GM23338 (cell line): ENCODE results near the gene DCLK1. TPM values are rescaled to one million over a fixed set of nuclear protein-coding genes. Genes with fewer than 3 reads are reported as not detected.

Source experiments
- ATAC-seq: fragments of 200-7000 bp; cut with Tn5 transposase; 3 replicates; pipeline ENCODE4 v1.9.1; 2020
- DNase-seq: peaks from one replicate; pipeline ENCODE4 v3.0.0-alpha.2; 2015; ENCODE audit warnings: low spot score
- H2AFZ ChIP-seq: fragments of 200-600 bp; sonication (generic); 2 replicates; pipeline ENCODE4 v1.8.0; 2016; ENCODE audit warnings: antibody characterized with exemption, mild to moderate bottlenecking, moderate library complexity
- H3F3A ChIP-seq: fragments of 200-600 bp; sonication (generic); replicated peaks from 2 replicates; pipeline ENCODE4 v1.8.0; 2017; ENCODE audit warnings: antibody characterized with exemption, mixed run types, low read depth
- H3K27ac ChIP-seq: fragments of 200-600 bp; sonication (generic); 2 replicates; pipeline ENCODE4 v1.6.1; 2016; ENCODE audit warnings: low read depth
- H3K27me3 ChIP-seq: fragments of 200-600 bp; sonication (generic); 2 replicates; pipeline ENCODE4 v1.8.0; 2016; ENCODE audit warnings: mild to moderate bottlenecking, mixed run types, moderate library complexity; ENCODE audit not compliant: insufficient read depth
- H3K36me3 ChIP-seq: fragments of 200-600 bp; sonication (generic); 2 replicates; pipeline ENCODE4 v1.8.0; 2016; ENCODE audit warnings: mild to moderate bottlenecking; ENCODE audit not compliant: insufficient read depth
- H3K4me1 ChIP-seq: fragments of 200-600 bp; sonication (generic); 2 replicates; pipeline ENCODE4 v1.8.0; 2016; ENCODE audit warnings: mild to moderate bottlenecking, moderate library complexity; ENCODE audit not compliant: insufficient read depth
- H3K4me2 ChIP-seq: fragments of 200-600 bp; sonication (generic); 2 replicates; pipeline ENCODE4 v1.7.1; 2017; ENCODE audit warnings: mixed run types
- H3K4me3 ChIP-seq: fragments of 200-600 bp; sonication (generic); 2 replicates; pipeline ENCODE4 v1.6.1; 2016; ENCODE audit warnings: mixed run types
- H3K79me2 ChIP-seq: fragments of 200-600 bp; sonication (generic); replicated peaks from 2 replicates; pipeline ENCODE4 v1.8.0; 2017; ENCODE audit warnings: mild to moderate bottlenecking; ENCODE audit not compliant: insufficient read depth
- H3K9me2 ChIP-seq: fragments of 200-600 bp; sonication (generic); 2 replicates; pipeline ENCODE4 v1.8.0; 2017; ENCODE audit not compliant: insufficient read depth
- H4K20me1 ChIP-seq: fragments of 200-600 bp; sonication (generic); replicated peaks from 2 replicates; pipeline ENCODE4 v1.8.0; 2017; ENCODE audit warnings: mild to moderate bottlenecking; ENCODE audit not compliant: insufficient read depth
- H3K27ac Mint-ChIP-seq: 2 replicates; pipeline ENCODE4 v1.8.0; 2020; ENCODE audit warnings: inconsistent platforms, mild to moderate bottlenecking, moderate library complexity, mixed read lengths
- H3K27me3 Mint-ChIP-seq: 3 replicates; pipeline ENCODE4 v1.8.0; 2022; ENCODE audit warnings: low read depth, mild to moderate bottlenecking, moderate library complexity, mixed read lengths, inconsistent platforms; ENCODE audit not compliant: insufficient read depth, poor library complexity
- H3K36me3 Mint-ChIP-seq: 3 replicates; pipeline ENCODE4 v1.8.0; 2021; ENCODE audit warnings: low read depth, mild to moderate bottlenecking, inconsistent platforms, moderate library complexity, mixed read lengths
- H3K4me1 Mint-ChIP-seq: 3 replicates; pipeline ENCODE4 v1.8.0; 2020; ENCODE audit warnings: mild to moderate bottlenecking, inconsistent platforms, mixed read lengths
- H3K4me3 Mint-ChIP-seq: 3 replicates; pipeline ENCODE4 v1.8.0; 2021; ENCODE audit warnings: moderate library complexity, mild to moderate bottlenecking, inconsistent platforms, mixed read lengths
- H3K9me3 Mint-ChIP-seq: 3 replicates; pipeline ENCODE4 v1.8.0; 2020; ENCODE audit warnings: moderate library complexity, mild to moderate bottlenecking, inconsistent platforms, mixed read lengths
- CREB1 ChIP-seq: fragments of 250-450 bp; sonication (Bioruptor Pico); IDR thresholded peaks from 2 replicates; pipeline ENCODE4 v1.5.0; 2020; ENCODE audit warnings: low read depth, mild to moderate bottlenecking, moderate library complexity
- CTCF ChIP-seq, 2 experiments: fragments of 200-600 bp in 1 of 2; sonication (generic) in 1 of 2; conservative IDR thresholded peaks; 2 replicates each; pipeline versions ENCODE4 v1.5.1 to v1.6.1; 2016 to 2017; ENCODE audit warnings: antibody characterized with exemption in 2 of 2, low read depth in 2 of 2, mild to moderate bottlenecking in 2 of 2, moderate library complexity in 1 of 2
- EZH2phosphoT487 ChIP-seq: fragments of 200-600 bp; sonication (generic); IDR thresholded peaks from one replicate; pipeline ENCODE4 v1.8.1; 2018; ENCODE audit warnings: antibody characterized with exemption; ENCODE audit not compliant: unreplicated experiment
- JUNB ChIP-seq: IDR thresholded peaks from one replicate; pipeline ENCODE4 v1.6.1; 2016; ENCODE audit warnings: antibody characterized with exemption; ENCODE audit not compliant: unreplicated experiment
- NANOG ChIP-seq: IDR thresholded peaks from 2 replicates; pipeline ENCODE4 v1.6.1; 2016; ENCODE audit warnings: antibody characterized with exemption, borderline replicate concordance
- POLR2AphosphoS5 ChIP-seq: IDR thresholded peaks from 2 replicates; pipeline ENCODE4 v1.6.1; 2016; ENCODE audit warnings: antibody characterized with exemption, low read depth
- STAT1 ChIP-seq: IDR thresholded peaks from one replicate; pipeline ENCODE4 v1.6.1; 2016; ENCODE audit warnings: antibody characterized with exemption; ENCODE audit not compliant: unreplicated experiment
- ZNF114 ChIP-seq: fragments of 250-450 bp; sonication (Bioruptor Pico); IDR thresholded peaks from 2 replicates; pipeline ENCODE4 v1.5.0; 2020; ENCODE audit warnings: mild to moderate bottlenecking, moderate library complexity
- ZNF331 ChIP-seq: fragments of 250-450 bp; sonication (Bioruptor Pico); IDR thresholded peaks from 2 replicates; pipeline ENCODE4 v1.5.0; 2020; ENCODE audit warnings: low read depth, mild to moderate bottlenecking, moderate library complexity
- polyA plus RNA-seq: library from polyadenylated mRNA; unstranded; fragments of >200 nt; fragmentation: Nextera tagmentation; extraction: Ambion mirVana; gene quantifications from 2 replicates; pipeline ENCODE4 v1.2.1, GENCODE V29; 2016
- total RNA-seq: library from RNA; depleted of rRNA; stranded (reverse); fragments of >200 nt; shearing (Covaris generic); gene quantifications from 2 replicates; pipeline ENCODE4 v1.2.3, GENCODE V29; 2014
- TF ChIP-seq, protein P1 (sequence below): IDR thresholded peaks from one replicate; pipeline ENCODE4 v1.6.1; 2018; ENCODE audit warnings: antibody characterized with exemption; ENCODE audit not compliant: unreplicated experiment
- TF ChIP-seq, protein P2 (sequence below): IDR thresholded peaks from 2 replicates; pipeline ENCODE4 v1.6.1; 2016; ENCODE audit warnings: antibody characterized with exemption

The DCLK1 gene
- total and polyA plus RNA-seq, 2 experiments from 2014 or later = 13.1 to 57.7 TPM

GRCh38 chr13:36058116-36058515 lies 73.1 kb downstream of the DCLK1 start:
- H3K9me2 ChIP-seq = no peaks in the 10 kb centered on the region
- no peak overlapping the region for H3K4me2 ChIP-seq
- Mint-ChIP-seq H3K36me3 (peaks cover 10% of the 10 kb centered on the region; the same call in 2 of the 3 replicates), H3K9me3 (peaks cover 10% of the 10 kb centered on the region), H3K27ac (no peak overlapping the region), H3K4me3 (no peak overlapping the region), H3K27me3 (peaks cover 3% of the 10 kb centered on the region), H3K4me1 (peaks cover 13% of the 10 kb centered on the region)
- no peaks in the 10 kb centered on the region for H3K36me3 ChIP-seq
- TF ChIP-seq CTCF (conservative IDR thresholded peaks at IDR 0.05; ENCODE audit: low read depth in 2 of 2) = no peak
- TF ChIP-seq, protein P1, sequence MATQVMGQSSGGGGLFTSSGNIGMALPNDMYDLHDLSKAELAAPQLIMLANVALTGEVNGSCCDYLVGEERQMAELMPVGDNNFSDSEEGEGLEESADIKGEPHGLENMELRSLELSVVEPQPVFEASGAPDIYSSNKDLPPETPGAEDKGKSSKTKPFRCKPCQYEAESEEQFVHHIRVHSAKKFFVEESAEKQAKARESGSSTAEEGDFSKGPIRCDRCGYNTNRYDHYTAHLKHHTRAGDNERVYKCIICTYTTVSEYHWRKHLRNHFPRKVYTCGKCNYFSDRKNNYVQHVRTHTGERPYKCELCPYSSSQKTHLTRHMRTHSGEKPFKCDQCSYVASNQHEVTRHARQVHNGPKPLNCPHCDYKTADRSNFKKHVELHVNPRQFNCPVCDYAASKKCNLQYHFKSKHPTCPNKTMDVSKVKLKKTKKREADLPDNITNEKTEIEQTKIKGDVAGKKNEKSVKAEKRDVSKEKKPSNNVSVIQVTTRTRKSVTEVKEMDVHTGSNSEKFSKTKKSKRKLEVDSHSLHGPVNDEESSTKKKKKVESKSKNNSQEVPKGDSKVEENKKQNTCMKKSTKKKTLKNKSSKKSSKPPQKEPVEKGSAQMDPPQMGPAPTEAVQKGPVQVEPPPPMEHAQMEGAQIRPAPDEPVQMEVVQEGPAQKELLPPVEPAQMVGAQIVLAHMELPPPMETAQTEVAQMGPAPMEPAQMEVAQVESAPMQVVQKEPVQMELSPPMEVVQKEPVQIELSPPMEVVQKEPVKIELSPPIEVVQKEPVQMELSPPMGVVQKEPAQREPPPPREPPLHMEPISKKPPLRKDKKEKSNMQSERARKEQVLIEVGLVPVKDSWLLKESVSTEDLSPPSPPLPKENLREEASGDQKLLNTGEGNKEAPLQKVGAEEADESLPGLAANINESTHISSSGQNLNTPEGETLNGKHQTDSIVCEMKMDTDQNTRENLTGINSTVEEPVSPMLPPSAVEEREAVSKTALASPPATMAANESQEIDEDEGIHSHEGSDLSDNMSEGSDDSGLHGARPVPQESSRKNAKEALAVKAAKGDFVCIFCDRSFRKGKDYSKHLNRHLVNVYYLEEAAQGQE = no peak
- TF ChIP-seq EZH2phosphoT487 = no peak
- TF ChIP-seq, protein P2, sequence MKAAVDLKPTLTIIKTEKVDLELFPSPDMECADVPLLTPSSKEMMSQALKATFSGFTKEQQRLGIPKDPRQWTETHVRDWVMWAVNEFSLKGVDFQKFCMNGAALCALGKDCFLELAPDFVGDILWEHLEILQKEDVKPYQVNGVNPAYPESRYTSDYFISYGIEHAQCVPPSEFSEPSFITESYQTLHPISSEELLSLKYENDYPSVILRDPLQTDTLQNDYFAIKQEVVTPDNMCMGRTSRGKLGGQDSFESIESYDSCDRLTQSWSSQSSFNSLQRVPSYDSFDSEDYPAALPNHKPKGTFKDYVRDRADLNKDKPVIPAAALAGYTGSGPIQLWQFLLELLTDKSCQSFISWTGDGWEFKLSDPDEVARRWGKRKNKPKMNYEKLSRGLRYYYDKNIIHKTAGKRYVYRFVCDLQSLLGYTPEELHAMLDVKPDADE = no peak
- TF ChIP-seq CREB1 (CRISPR knock-in tag) = no peak
- TF ChIP-seq ZNF331 (CRISPR knock-in tag) = no peak
- no peak for TF ChIP-seq JUNB
- TF ChIP-seq ZNF114 (CRISPR knock-in tag) = no peak
- ATAC-seq (no peak), DNase-seq (no peak)
- peaks cover 18% of the 10 kb centered on the region for H3K4me1 ChIP-seq
- H4K20me1 ChIP-seq = no peaks in the 10 kb centered on the region
- no peak overlapping the region for H2AFZ ChIP-seq
- no peak overlapping the region; the same call in 1 of the 2 replicates for H3K27ac ChIP-seq
- H3K4me3 ChIP-seq = no peak overlapping the region
- no peaks in the 10 kb centered on the region for H3K27me3 ChIP-seq
- no peaks in the 10 kb centered on the region for H3F3A ChIP-seq
- H3K79me2 ChIP-seq = no peaks in the 10 kb centered on the region; the same call in 1 of the 2 replicates

GRCh38 chr13:36057547-36057946 lies 73.6 kb downstream of the DCLK1 start:
- H3K4me3 ChIP-seq = no peak overlapping the region
- H3F3A ChIP-seq = no peaks in the 10 kb centered on the region
- H3K79me2 ChIP-seq = no peaks in the 10 kb centered on the region; the same call in 1 of the 2 replicates
- Mint-ChIP-seq H3K27ac (no peak overlapping the region), H3K4me1 (peaks cover 13% of the 10 kb centered on the region), H3K9me3 (peaks cover 10% of the 10 kb centered on the region), H3K27me3 (peaks cover 2% of the 10 kb centered on the region), H3K36me3 (peaks cover 10% of the 10 kb centered on the region; the same call in 2 of the 3 replicates), H3K4me3 (no peak overlapping the region)
- H3K27ac ChIP-seq = no peak overlapping the region
- ATAC-seq = no peak
- H2AFZ ChIP-seq = no peak overlapping the region
- no peak for DNase-seq
- no peaks in the 10 kb centered on the region for H3K36me3 ChIP-seq
- H3K4me2 ChIP-seq = no peak overlapping the region
- H3K9me2 ChIP-seq = no peaks in the 10 kb centered on the region
- TF ChIP-seq JUNB (no peak), ZNF114 (CRISPR knock-in tag) (no peak), POLR2AphosphoS5 (no peak), NANOG (no peak), CREB1 (CRISPR knock-in tag) (no peak), STAT1 (no peak)
- TF ChIP-seq, protein P2 = no peak
- TF ChIP-seq, protein P1 = no peak
- H3K27me3 ChIP-seq = no peaks in the 10 kb centered on the region
- H4K20me1 ChIP-seq = no peaks in the 10 kb centered on the region
- peaks cover 18% of the 10 kb centered on the region for H3K4me1 ChIP-seq
